Mesothelial cell of epicardium (in vitro differentiated cells): ENCODE data around the gene PTPN20. TPM values are rescaled to one million over a fixed set of nuclear protein-coding genes. Genes with fewer than 3 reads are reported as not detected.
"Not testable (repeated sequence)": the region's sequence is repeated elsewhere in the genome, so short reads cannot be mapped to it uniquely, and the experiment has no call there.

Experiments used
- DNase-seq, 2 experiments: peaks; one replicate each; pipeline ENCODE4 v3.0.0; 2021; ENCODE audit warnings: low spot score in 2 of 2; ENCODE audit not compliant: unreplicated experiment in 2 of 2
- H3K27ac Mint-ChIP-seq: 2 replicates; pipeline ENCODE4 v1.8.0; 2021; ENCODE audit warnings: mixed read lengths
- H3K27me3 Mint-ChIP-seq: 2 replicates; pipeline ENCODE4 v1.8.0; 2021; ENCODE audit warnings: low read depth, mixed read lengths
- H3K36me3 Mint-ChIP-seq: 2 replicates; pipeline ENCODE4 v1.8.0; 2021; ENCODE audit warnings: mixed read lengths
- H3K4me1 Mint-ChIP-seq: 2 replicates; pipeline ENCODE4 v1.8.0; 2021; ENCODE audit warnings: mixed read lengths
- H3K4me3 Mint-ChIP-seq: 2 replicates; pipeline ENCODE4 v1.8.0; 2021; ENCODE audit warnings: mild to moderate bottlenecking, moderate library complexity, mixed read lengths
- H3K9me3 Mint-ChIP-seq: 2 replicates; pipeline ENCODE4 v1.8.0; 2021; ENCODE audit warnings: mixed read lengths
- total RNA-seq: library from RNA; stranded (reverse); gene quantifications from 3 replicates; pipeline ENCODE4 v1.2.1, GENCODE V29; 2021

PTPN20 gene
- total RNA-seq, 1 donor from 2014 or later: not detected

GRCh38 chr10:46922498-46922897 is 11.3 kb downstream of the PTPN20 start:
- not testable (repeated sequence) for H3K36me3 Mint-ChIP-seq, DNase-seq, H3K4me3 Mint-ChIP-seq, H3K9me3 Mint-ChIP-seq, H3K27me3 Mint-ChIP-seq, H3K4me1 Mint-ChIP-seq, H3K27ac Mint-ChIP-seq

- not testable (repeated sequence) for H3K36me3 Mint-ChIP-seq, H3K27ac Mint-ChIP-seq, DNase-seq, H3K4me3 Mint-ChIP-seq, H3K4me1 Mint-ChIP-seq, H3K9me3 Mint-ChIP-seq, H3K27me3 Mint-ChIP-seq
Observed at GRCh38 chr10:46925156-46925555, 13.9 kb downstream of the PTPN20 start.

- H3K9me3 Mint-ChIP-seq, H3K4me1 Mint-ChIP-seq, H3K27ac Mint-ChIP-seq, DNase-seq, H3K4me3 Mint-ChIP-seq, H3K36me3 Mint-ChIP-seq, H3K27me3 Mint-ChIP-seq: not testable (repeated sequence)
Observed at GRCh38 chr10:46925853-46926252, 14.6 kb downstream of the PTPN20 start.

GRCh38 chr10:46928810-46929209 is 17.6 kb downstream of the PTPN20 start:
- DNase-seq, H3K9me3 Mint-ChIP-seq, H3K27ac Mint-ChIP-seq, H3K27me3 Mint-ChIP-seq, H3K4me1 Mint-ChIP-seq, H3K4me3 Mint-ChIP-seq, H3K36me3 Mint-ChIP-seq: not testable (repeated sequence)

GRCh38 chr10:46932383-46932782 is 21.2 kb downstream of the PTPN20 start:
- not testable (repeated sequence) for H3K9me3 Mint-ChIP-seq, H3K4me1 Mint-ChIP-seq, H3K4me3 Mint-ChIP-seq, H3K27me3 Mint-ChIP-seq, DNase-seq, H3K27ac Mint-ChIP-seq, H3K36me3 Mint-ChIP-seq

GRCh38 chr10:46941091-46941490 is 29.9 kb downstream of the PTPN20 start:
- not testable (repeated sequence) for H3K9me3 Mint-ChIP-seq, H3K36me3 Mint-ChIP-seq, H3K4me1 Mint-ChIP-seq, DNase-seq, H3K27ac Mint-ChIP-seq, H3K27me3 Mint-ChIP-seq, H3K4me3 Mint-ChIP-seq

- not testable (repeated sequence) for H3K27me3 Mint-ChIP-seq
Observed at GRCh38 chr10:46948687-46949518, 37.7 kb downstream of the PTPN20 start.

GRCh38 chr10:46952540-46952939 is 41.3 kb downstream of the PTPN20 start:
- not testable (repeated sequence) for DNase-seq, H3K36me3 Mint-ChIP-seq, H3K4me1 Mint-ChIP-seq, H3K9me3 Mint-ChIP-seq, H3K4me3 Mint-ChIP-seq, H3K27me3 Mint-ChIP-seq, H3K27ac Mint-ChIP-seq

More at GRCh38 chr10:46948687-46949518, 37.7 kb downstream of the PTPN20 start:
- not testable (repeated sequence) for H3K4me3 Mint-ChIP-seq, H3K9me3 Mint-ChIP-seq, H3K36me3 Mint-ChIP-seq, DNase-seq, H3K27ac Mint-ChIP-seq, H3K4me1 Mint-ChIP-seq

- not testable (repeated sequence) for H3K9me3 Mint-ChIP-seq, H3K27ac Mint-ChIP-seq, H3K36me3 Mint-ChIP-seq, DNase-seq, H3K4me1 Mint-ChIP-seq, H3K4me3 Mint-ChIP-seq, H3K27me3 Mint-ChIP-seq
Observed at GRCh38 chr10:46960742-46961141, 49.5 kb downstream of the PTPN20 start.

GRCh38 chr10:46963356-46963755 is 52.1 kb downstream of the PTPN20 start:
- not testable (repeated sequence) for H3K4me3 Mint-ChIP-seq, H3K4me1 Mint-ChIP-seq, H3K27me3 Mint-ChIP-seq, H3K9me3 Mint-ChIP-seq, DNase-seq, H3K36me3 Mint-ChIP-seq, H3K27ac Mint-ChIP-seq

- not testable (repeated sequence) for DNase-seq, H3K27ac Mint-ChIP-seq, H3K9me3 Mint-ChIP-seq, H3K4me3 Mint-ChIP-seq, H3K27me3 Mint-ChIP-seq, H3K36me3 Mint-ChIP-seq, H3K4me1 Mint-ChIP-seq
Observed at GRCh38 chr10:46967013-46967412, 55.8 kb downstream of the PTPN20 start.

GRCh38 chr10:46980223-46980622 is 69.0 kb downstream of the PTPN20 start:
- H3K4me3 Mint-ChIP-seq: not testable (repeated sequence)

GRCh38 chr10:46987233-46987924 is 76.2 kb downstream of the PTPN20 start:
- H3K27ac Mint-ChIP-seq, H3K4me1 Mint-ChIP-seq, DNase-seq, H3K36me3 Mint-ChIP-seq, H3K9me3 Mint-ChIP-seq, H3K27me3 Mint-ChIP-seq, H3K4me3 Mint-ChIP-seq: not testable (repeated sequence)

More at GRCh38 chr10:46980223-46980622, 69.0 kb downstream of the PTPN20 start:
- H3K36me3 Mint-ChIP-seq, H3K27ac Mint-ChIP-seq, H3K4me1 Mint-ChIP-seq, DNase-seq, H3K27me3 Mint-ChIP-seq, H3K9me3 Mint-ChIP-seq: not testable (repeated sequence)
